ENCODE measurements around the gene ANTXR1. TPM values are rescaled to one million over a fixed set of nuclear protein-coding genes. Genes with fewer than 3 reads are reported as not detected.

The ANTXR1 gene
- total RNA-seq, 1 donor from 2014 or later = 43.1 TPM

DNA sequence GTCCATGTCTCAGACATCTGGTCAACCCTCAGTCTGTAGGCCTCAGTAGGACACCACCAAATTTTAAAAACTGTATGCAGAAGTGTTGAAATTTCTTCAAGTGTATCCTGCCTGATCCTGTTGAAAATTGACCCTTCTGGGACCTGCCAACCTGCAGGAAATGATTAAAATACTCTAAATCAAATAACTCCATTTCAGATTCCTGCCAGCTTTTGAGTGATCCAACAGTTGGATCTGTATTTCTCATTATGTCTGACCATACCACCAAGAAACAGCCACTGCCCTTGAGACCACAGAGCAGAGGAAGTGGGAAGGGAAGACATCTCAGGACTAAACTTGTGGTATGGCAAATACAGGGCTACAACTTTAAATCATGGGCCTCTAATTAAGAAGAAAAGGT lies 113.4 kb downstream of the ANTXR1 start:
- DNase-seq (ENCODE audit: extremely low read depth, low read depth, low spot score) = no peak

DNA sequence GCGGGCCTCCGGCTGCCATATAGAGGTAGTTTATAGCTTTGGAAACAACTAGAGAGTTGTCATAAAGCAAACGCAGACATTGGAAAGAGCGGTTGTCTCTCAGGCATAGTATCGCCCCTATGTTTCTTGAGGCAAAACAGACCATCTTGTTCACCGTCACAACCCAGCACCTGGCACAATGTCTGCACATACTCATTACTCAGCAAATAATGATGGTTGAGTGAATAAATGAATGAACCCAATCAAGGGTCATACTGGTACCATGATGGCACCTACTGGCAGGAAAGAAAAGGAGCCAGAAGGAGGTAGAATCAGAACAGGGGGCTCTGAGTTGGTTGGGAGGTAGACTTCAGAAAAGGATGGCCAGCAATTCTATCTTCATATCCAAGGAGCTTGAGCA lies 118.5 kb downstream of the ANTXR1 start:
- DNase-seq (ENCODE audit: extremely low read depth, low read depth, low spot score) = no peak

DNA sequence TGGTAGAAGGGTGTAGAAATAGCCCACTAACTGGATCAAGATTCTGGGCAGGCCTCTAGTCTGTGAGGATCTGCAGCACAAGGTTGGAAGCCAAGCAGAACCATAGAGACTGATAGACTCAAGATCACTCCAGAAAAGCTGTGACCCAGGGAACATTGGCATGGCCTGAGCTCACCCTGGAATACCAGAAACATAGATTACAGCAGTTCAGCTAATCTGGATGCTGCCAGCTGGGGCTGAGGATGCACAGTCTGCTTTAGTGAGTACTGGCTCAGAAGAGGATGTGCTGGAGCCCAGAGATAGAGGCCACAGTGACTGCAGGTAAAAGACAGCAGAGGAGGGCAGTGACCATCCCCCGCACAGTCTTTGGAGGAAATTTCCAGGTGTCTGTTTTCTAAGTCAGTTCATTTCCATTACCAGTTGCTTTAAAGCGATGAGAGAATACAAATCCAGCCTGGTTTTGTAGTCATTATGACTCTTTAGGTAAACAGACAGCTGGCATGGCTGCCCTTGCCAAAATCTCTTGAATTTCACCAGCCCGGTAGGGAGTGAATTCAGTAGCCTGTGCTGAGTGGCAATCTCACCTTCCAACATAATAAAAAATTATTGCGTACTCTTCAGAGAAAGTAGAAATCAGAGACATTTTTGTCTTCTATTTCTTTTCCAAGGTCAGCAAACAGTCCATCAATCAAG lies 119.2 kb downstream of the ANTXR1 start:
- no peak for DNase-seq (ENCODE audit: extremely low read depth, low read depth, low spot score)

DNA sequence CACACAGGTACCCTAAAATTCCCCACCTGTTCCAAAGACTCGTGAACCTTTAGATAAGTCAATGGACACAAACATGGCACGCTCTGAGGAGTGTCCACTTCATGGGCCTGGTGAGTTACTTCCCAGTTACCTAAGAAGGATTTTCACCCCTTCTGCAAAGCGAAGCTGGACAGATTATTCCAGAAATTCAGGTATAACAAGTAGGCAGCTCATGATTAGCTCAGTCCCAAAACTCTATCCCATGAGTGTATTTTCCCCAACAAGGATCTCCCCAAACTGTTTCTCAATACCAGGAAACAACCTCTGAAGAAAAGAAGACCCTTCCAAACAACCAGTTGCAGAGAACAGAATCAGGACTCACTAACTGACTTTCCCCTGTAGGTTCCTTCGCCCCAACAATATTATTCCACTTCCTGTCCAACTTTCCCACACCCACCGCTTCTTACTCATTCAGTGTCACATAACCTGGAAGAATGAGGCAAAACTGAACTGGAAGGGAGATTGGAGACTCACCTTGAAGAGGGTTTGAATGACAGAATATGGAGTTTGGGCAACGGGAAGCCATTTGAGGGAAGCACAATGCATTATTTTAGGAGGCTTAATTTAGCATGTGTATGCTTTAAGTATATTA lies 120.1 kb downstream of the ANTXR1 start:
- DNase-seq (ENCODE audit: extremely low read depth, low read depth, low spot score) = no peak

DNA sequence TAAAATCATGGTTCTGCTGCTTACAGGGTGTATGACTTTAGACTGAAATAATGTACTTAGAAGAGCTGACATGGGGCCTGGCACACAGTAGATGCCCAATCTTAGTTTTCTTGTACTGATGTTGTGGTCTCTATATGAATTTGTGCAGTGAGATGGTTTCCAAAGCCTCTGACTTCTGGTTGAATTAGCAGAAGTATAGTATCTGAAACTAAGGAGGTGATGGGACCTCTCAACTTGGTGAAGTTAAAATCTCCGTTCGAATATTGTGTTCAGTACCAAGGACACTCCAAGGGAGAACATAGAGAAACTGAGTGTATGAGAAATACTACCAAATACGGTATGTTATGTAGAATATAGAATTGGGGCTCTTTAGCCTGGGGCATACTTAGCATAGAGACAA lies 120.9 kb downstream of the ANTXR1 start:
- DNase-seq (ENCODE audit: extremely low read depth, low read depth, low spot score) = no peak

DNA sequence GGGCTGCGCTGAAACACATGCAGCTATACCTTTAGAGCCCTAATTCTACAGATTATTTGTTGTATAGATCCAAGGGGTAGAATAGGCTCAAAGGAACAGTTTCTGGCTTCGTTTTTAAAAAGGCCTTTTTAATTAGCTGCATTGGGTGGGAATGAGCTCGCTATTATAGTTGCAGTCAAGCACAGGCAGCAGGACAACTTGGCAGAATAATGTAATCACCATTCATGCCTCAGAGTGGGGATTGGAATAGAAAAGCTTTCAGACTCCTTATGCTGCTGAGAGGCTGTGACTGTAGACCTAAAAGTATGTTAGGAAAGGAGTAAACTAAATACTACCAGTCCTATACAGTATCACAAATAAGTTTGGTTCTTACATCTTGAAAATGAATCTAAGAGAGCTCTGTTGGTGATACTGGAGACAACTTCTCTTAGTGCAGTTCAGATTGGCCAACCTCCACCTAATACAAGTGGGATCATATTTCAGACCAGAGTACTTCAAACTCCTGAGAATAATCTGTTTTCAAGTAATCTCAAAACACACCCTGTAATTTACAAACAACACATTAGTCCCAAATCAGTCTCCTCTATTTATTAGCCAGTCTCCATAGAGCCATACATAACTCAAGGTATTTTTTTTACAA lies 121.4 kb downstream of the ANTXR1 start:
- no peak for DNase-seq (ENCODE audit: extremely low read depth, low read depth, low spot score)

DNA sequence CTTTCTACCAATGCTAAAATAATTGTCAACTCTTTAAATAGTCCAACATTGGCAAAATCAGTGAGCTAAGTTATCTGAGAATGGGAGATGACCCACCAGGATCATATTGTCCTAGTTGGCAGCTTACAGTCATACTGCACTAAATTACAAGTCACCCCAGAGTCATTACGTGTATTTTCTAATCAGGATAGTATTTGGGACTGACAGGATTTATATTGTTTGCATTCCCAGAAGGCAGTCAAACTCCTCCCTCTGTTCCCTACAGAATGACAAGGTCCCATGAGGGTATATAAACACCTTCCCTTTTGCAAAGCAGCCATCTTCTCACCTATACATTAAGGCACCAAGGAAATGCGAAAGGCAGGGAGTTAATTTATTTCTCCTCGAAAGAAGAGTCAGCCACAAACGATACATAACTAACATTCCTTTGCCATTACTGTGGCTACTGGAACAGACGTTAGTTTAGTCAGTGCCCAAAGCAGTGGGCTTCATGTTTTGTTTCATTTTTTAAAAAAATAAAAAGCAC lies 125.3 kb downstream of the ANTXR1 start:
- no peak for DNase-seq (ENCODE audit: extremely low read depth, low read depth, low spot score)

DNA sequence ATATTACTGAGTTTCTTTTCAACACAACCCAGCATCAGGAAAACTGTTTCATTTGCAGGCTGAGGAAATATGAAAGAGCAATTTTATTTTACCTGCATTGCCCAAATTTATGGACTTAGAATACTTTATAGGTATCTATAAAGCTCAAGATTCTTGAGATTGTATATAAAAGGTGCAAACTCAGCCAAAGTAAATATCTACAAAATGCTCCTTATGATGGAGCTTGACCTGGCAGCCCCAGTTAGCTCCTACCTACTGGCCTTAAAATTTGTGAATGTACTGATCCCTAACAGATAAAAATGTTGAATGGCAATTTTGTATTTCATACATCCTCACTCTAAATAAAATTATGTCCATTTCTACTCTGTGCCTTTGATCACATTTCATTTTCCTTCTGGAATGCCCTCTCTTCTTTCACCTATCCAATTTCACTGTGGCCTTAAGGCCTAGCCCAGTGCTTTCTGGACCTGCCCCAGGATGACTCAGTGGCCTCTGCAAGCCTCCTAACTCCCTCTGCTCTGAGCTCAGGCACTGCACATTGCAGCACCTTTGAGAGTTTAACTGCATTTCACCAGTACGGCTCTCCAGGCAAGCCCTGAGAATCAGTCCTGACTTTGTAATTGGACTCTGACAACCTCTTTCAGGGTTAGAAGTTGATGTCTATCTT lies 125.9 kb downstream of the ANTXR1 start:
- DNase-seq (ENCODE audit: extremely low read depth, low read depth, low spot score) = no peak

DNA sequence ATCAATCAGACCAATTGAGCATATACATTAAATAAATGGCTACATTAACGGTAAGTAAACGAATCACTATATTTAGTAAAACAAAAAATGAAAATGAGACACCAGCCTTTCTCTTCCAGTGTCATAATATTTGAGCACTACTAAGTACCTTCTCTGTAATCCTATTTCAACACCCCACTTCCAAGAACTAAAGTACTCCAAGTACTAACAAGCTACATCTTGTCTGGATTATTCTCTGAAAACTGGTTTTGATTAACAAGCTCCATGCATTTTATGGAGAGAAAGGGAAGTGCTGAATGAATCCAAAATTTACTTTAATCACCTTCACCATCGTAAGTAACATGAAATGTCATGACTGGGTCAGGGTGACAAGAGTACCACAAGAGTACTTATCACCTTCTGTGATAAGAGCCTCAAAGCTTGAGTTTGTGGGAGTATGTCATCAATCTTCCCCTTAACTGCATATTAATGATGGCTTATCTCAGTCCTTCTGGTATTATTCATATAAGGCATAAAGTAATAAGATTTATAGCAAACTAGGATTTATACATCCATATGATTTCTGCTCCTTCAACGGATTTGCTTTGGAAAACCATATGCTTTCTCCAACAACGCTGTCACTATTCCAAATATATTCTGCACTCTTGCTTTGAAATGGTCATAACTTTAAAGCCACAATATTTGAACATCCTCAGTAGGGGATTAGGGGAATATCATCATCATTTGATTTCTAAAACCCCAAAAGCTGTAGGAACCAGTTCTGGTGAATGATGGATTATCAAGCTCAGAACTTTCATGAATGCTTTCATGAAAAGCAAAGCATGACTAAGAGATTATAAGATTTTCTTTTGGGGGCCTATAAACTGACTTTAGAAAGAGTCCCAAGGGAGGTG lies 127.0 kb downstream of the ANTXR1 start:
- DNase-seq (ENCODE audit: extremely low read depth, low read depth, low spot score) = no peak

DNA sequence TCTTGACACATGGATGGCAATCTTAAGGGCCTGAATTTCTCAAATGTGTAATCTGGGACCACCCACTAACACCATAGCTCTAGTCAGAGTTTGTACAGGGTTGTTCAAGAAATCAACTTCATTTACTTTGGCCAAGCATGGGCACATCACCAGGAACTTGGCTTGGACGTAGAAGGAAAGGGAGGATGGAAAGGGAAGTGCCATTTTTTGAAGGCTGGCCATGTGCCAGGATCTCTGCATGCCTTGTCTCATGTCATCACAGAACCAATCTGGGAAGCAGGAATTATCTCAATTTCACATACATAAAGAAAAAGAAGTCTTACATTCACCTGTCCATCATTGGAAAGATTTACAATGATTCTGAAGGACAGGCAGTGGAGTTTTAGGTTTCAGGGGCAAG lies 128.1 kb downstream of the ANTXR1 start:
- no peak for DNase-seq (ENCODE audit: extremely low read depth, low read depth, low spot score)

DNA sequence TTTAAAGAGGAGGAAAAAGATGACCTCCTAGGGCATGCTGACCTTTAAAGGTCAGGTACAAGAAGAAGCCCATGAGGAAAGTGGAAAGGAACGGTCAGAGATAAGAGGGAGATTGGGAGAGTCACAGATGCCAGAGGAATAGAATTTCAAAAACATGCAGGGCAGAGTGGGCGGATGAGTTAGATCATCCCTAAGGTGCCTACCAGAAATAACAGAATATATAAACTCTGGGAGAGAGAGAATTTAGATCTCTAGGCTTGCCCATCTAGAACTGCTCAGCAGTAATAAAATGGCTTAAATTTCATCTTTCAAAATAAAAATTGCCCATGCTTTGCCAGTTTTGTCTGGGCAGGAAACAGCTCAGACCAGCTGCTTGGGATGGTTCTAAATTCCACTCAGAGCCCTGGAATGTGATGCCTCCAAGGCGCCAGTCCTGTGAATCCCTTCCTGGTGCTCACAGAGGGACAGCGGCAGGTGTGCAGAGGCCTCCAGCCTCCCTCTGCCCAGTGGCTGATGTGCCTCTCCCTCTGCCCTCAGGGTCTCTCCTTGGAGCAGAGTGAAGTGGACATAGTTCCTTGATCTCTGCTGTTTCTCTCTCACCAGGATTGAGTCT lies 130.9 kb downstream of the ANTXR1 start:
- DNase-seq (ENCODE audit: extremely low read depth, low read depth, low spot score) = no peak

DNA sequence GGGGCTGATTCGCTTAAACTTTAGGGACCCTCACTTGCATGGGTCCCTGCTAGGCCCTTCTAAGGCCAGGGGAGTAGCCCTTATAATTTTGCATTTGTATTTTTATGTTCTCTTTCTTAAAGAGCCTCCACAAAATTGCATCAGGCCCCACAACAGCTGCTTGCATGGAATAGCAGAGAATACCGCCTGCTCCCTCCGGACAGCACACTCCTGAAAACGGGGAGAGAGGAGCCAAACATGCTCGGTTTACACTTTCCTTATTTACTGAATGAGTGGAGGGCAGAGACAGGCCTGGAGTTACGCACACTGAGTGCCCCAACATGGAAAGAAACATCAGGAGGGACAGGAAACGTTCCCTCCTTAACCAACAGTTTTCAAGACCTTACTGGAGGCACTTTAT lies 132.2 kb downstream of the ANTXR1 start:
- DNase-seq (ENCODE audit: extremely low read depth, low read depth, low spot score) = no peak

DNA sequence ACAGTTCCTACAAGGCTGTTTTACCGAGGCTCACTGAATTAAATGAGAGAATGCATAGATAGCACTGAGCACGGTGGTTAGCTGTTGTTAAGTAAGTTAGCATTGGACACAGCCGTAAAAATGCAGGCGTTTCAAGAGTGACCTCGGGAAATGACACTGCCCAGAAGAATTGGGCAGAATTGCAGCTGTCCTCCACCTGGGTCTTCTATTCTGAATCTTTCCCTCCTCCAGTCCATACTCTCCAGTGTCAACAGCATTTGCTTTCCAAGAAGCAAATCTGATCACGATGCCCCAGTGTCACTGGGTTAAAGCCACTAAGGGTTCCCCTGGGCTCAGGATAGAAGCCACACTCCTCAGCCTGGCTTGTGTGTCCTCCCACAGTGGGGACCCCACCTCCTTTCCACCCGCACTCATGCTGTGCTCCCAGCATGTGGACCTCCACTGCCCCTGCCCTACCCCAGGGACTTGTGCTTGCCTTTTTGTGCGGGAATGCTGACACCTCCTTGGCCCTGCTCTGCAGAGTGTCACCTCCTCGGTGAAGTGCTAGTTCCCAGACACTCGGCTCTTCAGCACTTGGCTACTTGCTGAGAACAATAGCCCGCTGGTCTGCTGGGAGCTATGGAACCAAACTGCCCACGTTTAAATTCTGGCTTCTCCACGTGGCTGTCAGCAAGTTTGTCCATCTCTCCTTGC lies 135.0 kb downstream of the ANTXR1 start:
- no peak for DNase-seq (ENCODE audit: extremely low read depth, low read depth, low spot score)

DNA sequence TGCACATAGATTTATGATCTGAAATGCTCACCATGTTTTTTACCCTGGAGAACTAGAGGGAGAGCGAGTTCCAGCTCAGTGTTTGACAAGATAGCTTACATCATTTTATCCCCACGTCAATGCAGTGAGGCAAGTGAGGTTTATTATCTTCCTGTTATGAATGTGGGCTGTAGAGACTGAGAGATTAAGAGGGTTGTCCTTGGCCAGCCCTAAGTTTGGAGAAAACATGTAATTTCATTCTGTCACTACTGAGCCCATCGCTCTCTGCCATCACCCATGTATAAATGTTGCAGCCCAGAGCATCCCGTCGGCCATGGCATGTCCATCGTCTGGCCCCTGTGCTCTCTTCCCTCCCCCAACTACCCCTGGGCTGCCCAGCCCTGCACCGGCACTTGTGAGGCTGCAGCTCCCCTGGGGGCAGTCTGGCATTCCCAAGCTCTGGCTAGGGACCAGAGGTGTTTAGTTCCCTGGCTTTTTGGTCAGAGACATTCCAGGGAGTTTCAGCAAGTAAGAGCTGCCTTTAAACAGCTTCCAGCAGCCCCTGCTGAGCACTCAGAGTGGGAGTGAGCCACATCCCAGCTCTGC lies 136.7 kb downstream of the ANTXR1 start:
- no peak for DNase-seq (ENCODE audit: extremely low read depth, low read depth, low spot score)

DNA sequence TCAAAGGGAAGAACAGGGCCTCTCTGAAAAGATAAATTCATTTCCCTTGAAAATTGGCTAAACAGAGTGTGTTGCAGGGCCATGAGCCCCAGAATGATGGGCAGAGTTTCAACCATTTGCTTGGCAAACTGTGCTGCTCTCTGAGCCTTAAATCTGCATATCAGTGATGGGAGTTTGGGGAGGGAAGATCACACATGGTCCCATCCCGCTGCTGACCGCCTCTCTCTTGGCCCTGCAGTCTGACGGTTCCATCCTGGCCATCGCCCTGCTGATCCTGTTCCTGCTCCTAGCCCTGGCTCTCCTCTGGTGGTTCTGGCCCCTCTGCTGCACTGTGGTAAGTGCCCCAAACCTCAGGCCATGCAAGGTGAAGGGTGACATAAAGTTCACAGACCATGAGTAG lies 139.0 kb downstream of the ANTXR1 start:
- no peak for DNase-seq (ENCODE audit: extremely low read depth, low read depth, low spot score)

DNA sequence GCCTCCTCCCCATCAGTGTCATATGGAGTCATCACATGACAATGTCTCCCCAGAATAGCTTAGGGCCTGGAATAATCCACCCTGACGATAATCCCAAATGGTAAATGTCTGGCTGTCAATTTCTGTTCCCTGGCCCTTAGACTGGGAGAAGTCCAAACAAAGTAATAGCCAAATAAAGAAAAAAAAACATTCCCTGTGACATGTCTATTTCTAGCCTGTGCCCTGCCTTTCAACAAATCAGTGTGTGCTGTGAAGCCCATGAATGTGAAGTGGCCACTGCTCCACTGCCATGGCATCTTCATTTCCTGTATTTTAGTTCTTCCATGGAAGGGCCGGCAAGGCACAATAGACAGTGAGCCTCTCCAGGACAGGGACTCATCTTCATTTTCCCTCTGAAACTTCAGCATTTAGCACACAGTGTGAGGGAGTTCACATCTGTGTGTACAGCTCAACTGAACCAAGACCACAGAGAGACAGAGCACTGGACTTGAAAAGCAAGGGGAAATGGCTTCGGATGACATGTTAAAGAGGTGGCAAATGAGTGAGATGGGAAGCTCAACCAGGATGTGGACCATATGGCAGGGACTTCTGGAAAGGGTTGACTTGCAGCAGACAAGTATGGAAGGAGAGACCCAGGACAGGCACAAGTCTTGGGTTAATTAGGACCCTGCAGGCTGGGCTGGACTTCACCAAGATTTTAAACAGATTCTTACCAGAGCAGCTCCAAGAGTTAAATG lies 140.0 kb downstream of the ANTXR1 start:
- no peak for DNase-seq (ENCODE audit: extremely low read depth, low read depth, low spot score)

DNA sequence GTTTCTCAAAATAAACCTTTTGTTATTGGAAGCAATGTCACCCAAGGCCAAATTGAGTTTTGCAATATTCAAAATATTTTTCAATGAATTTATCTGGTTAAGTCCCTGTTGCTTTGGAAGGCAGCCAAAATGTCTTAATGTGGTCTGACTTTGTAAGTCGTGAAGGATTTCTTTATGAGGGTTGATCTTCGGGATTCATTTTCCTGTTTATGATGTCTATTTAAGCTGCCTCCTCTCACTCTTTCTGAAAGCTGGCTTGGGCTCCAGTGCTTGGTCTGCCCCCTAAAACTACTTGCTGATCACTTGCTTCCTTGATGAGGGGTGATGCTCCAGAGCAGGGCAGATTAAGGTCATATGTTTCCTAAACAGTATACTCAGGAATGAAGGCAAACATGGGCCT lies 141.1 kb downstream of the ANTXR1 start:
- no peak for DNase-seq (ENCODE audit: extremely low read depth, low read depth, low spot score)

DNA sequence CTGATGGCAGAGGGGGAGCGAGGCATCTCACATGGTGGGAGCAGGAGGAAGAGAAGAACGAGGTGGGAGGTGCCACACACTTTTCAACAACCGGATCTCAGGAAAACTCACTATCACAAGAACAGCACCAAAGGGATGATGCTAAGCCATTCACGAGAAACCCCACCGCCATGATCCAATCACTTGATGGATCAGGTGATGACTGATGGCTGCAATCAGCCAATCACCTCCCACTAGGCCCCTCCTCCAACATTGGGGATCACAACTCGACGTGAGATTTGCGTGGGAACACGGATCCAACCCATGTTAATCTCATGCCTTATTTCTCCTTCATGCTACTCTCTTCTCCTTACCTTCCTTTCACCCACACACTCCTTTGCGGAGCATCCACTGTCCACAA lies 143.6 kb downstream of the ANTXR1 start:
- DNase-seq (ENCODE audit: extremely low read depth, low read depth, low spot score) = no peak
